GM10248 (cell line): Measurements from ENCODE around the gene DAB1.

ENCODE experiments used
- CTCF ChIA-PET: fragments of 300-600 bp; sonication (Branson Sonifier 250); formaldehyde crosslinking; extraction: SDS; loops from one replicate; lab custom pipeline; 2021; ENCODE audit warnings: antibody characterized with exemption; lab: Yijun Ruan, JAX
- POLR2A ChIA-PET: fragments of 350-650 bp; sonication (Branson Sonifier 250); formaldehyde crosslinking; extraction: SDS; loops from one replicate; lab custom pipeline; 2020; ENCODE audit warnings: antibody characterized with exemption; lab: Yijun Ruan, JAX
- DNase-seq: peaks from one replicate; pipeline ENCODE4 v3.0.0; 2012; ENCODE audit errors: extremely low spot score
- TF ChIP-seq, protein P1 (sequence below): IDR thresholded peaks from 2 replicates; pipeline ENCODE4 v1.5.1; 2012; ENCODE audit warnings: mild to moderate bottlenecking, low read depth; ENCODE audit errors: extremely low read depth, missing control alignments, control extremely low read depth

The DAB1 gene

GRCh38 chr1:57101209-57101608, 322.7 kb downstream of the DAB1 start:
- DNase-seq, result no peak
- POLR2A ChIA-PET, result no interaction called here
- CTCF ChIA-PET, result interaction anchor here (1.0 to 1.5 kb wide), 2 partner anchors 8 to 17 kb away, joined by 3 to 5 read pairs; no protein-coding TSS in a partner anchor
- TF ChIP-seq, protein P1, sequence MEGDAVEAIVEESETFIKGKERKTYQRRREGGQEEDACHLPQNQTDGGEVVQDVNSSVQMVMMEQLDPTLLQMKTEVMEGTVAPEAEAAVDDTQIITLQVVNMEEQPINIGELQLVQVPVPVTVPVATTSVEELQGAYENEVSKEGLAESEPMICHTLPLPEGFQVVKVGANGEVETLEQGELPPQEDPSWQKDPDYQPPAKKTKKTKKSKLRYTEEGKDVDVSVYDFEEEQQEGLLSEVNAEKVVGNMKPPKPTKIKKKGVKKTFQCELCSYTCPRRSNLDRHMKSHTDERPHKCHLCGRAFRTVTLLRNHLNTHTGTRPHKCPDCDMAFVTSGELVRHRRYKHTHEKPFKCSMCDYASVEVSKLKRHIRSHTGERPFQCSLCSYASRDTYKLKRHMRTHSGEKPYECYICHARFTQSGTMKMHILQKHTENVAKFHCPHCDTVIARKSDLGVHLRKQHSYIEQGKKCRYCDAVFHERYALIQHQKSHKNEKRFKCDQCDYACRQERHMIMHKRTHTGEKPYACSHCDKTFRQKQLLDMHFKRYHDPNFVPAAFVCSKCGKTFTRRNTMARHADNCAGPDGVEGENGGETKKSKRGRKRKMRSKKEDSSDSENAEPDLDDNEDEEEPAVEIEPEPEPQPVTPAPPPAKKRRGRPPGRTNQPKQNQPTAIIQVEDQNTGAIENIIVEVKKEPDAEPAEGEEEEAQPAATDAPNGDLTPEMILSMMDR, result no peak

DNA sequence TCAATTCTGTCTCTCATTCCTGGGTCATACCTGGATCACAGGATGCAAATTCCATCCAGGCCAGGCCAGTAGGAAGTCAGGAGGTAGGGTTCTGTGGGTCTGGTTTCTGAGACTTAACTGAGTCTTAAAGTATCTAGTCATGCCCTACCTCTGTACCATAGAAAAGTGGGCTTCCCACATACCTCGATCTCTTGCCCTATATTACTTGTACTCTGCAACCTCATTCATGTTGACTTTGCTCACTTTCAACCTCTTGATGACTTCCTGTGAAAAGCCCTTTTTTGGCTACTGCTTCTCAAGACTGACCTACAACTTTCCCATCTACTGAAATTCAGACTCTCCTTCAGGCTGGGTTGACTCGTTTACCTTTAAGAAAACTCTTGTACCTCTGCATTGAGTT, 329.1 kb downstream of the DAB1 start:
- ChIA-PET POLR2A (no interaction called here), CTCF (no interaction called here)
- DNase-seq, result no peak
- TF ChIP-seq, protein P1, result no peak

DNA sequence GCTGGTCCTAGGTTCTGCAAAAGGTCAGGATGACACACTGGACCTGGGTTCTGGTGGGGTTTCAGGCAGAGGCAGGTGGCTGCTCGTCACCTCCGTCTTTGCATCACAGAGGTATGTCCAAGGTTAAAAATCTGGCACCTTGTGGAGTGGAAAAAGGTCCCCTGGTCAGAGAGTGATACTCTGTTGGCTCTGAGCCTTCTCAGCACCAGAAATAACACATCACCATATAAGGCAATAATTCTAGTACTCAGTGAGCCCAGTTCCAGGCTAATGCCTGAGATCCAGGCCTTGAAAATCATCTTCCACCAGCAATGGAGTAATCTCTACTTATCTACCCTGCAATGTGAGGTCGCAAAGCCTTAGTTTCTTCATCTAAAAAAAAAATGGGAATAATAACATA, 330.7 kb downstream of the DAB1 start:
- POLR2A ChIA-PET, result no interaction called here
- TF ChIP-seq, protein P1, result no peak

DNA sequence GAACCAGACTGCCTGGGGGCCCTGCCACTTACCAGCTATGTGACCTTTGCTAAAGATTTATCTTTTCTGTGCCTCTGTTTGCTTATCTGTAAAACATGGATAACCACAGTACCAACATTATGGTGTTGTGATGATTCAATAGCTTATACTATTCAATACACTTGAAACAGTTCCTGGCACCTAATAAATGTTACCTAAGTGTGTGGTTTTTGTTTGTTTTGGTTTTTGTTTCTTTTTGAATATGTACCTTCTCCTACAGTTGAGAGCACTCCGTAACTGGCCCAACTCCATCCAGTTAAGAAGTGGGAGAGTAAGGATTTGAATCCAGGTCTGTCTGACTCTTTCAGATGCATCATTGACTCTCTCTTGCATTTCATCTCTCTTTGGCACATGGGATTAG, 332.2 kb downstream of the DAB1 start:
- TF ChIP-seq, protein P1, result no peak
- POLR2A ChIA-PET, result no interaction called here
- DNase-seq, result no peak
- CTCF ChIA-PET, result interaction anchor here (2.1 kb wide), 1 partner anchor 27 kb away, joined by 4 read pairs; no protein-coding TSS in a partner anchor

More for the DNA sequence above, 330.7 kb downstream of the DAB1 start:
- CTCF ChIA-PET, result interaction anchor here (1.7 kb wide), 1 partner anchor 9 kb away, joined by 5 read pairs; no protein-coding TSS in a partner anchor
- no peak for DNase-seq

- DNase-seq, result no peak
- TF ChIP-seq, protein P1, result no peak
- CTCF ChIA-PET, result interaction anchor here (0.9 kb wide), 1 partner anchor 9 kb away, joined by 3 read pairs; no protein-coding TSS in a partner anchor
- POLR2A ChIA-PET, result no interaction called here
Measured at GRCh38 chr1:57089855-57090254, 334.0 kb downstream of the DAB1 start.

GRCh38 chr1:57089221-57089620, 334.6 kb downstream of the DAB1 start:
- CTCF ChIA-PET, result no interaction called here

More at GRCh38 chr1:57089221-57089620, 334.6 kb downstream of the DAB1 start:
- TF ChIP-seq, protein P1, result no peak
- POLR2A ChIA-PET, result no interaction called here
- DNase-seq, result no peak
